ENCODE data around the gene PTPRG. TPM values are rescaled to one million over a fixed set of nuclear protein-coding genes. Genes with fewer than 3 reads are reported as not detected.

PTPRG gene
- total and polyA plus RNA-seq, 2 of the 13 experiments (the other 11 are each of a cell fraction or from before 2014, with no cell fraction given): 8.0 to 25.3 TPM

GRCh38 chr3:62070891-62071290, 509.5 kb downstream of the PTPRG start:
- Histone ChIP-seq H2AFZ (ENCODE audit: low read length) (no peak overlapping the region), H3K27me3 (ENCODE audit: control insufficient read depth in 1 of 2, insufficient read depth in 2 of 2, low read length in 2 of 2) (no peaks in the 10 kb centered on the region), H3K27ac (ENCODE audit: extremely low read length, insufficient read depth, low read length) (no peak overlapping the region), H4K20me1 (ENCODE audit: insufficient read depth, low read length) (no peaks in the 10 kb centered on the region), H3K4me2 (ENCODE audit: low read depth, low read length) (no peak overlapping the region), H3K36me3 (replicated peaks in 1 of 2; ENCODE audit: control insufficient read depth in 1 of 2, insufficient read depth in 2 of 2, low read length in 2 of 2) (no peaks in the 10 kb centered on the region), H3K4me3 (replicated peaks in 1 of 3; ENCODE audit: insufficient read depth in 1 of 3, low read depth in 2 of 3, low read length in 3 of 3) (no peak overlapping the region), H3K79me2 (ENCODE audit: insufficient read depth, low read length) (no peaks in the 10 kb centered on the region), H3K9ac (ENCODE audit: insufficient read depth, low read depth, low read length) (no peak overlapping the region), H3K9me3 (ENCODE audit: low read length) (no peaks in the 10 kb centered on the region), H3K4me1 (ENCODE audit: insufficient read depth, low read length) (0 out of 2 replicates have a peak, but pooled peaks cover 6% of the 10 kb centered on the region)
- intact Hi-C loops (cut with micrococcal nuclease; ENCODE audit: unreplicated experiment) (no loop called here), in situ Hi-C loops (cut with HindIII; ENCODE audit: extremely low pct_ligation_motif_present, low pct_unique_long_range_greater_than_20kb) (no loop called here)
- ATAC-seq (no peak), FAIRE-seq (no peak), DNase-seq (ENCODE audit: low spot score) (no peak)
- WGBS (ENCODE audit: low lambda C conversion rate): 72% methylated on average over 7 of the region's 7 CpGs
- CTCF ChIA-PET (ENCODE audit: low intra/inter-chr PET ratio, low total read pairs): no interaction called here
- POLR2A ChIA-PET: no interaction called here
- no TSS peak for BruUV-seq (replicated peaks)
- TF ChIP-seq ZBTB46 (CRISPR knock-in tag; IDR thresholded peaks at IDR 0.05; ENCODE audit: borderline replicate concordance) (no peak), PLSCR1 (CRISPR knock-in tag; IDR thresholded peaks at IDR 0.05; ENCODE audit: borderline replicate concordance) (no peak), HNF4A (CRISPR knock-in tag; IDR thresholded peaks at IDR 0.05) (no peak), JDP2 (CRISPR knock-in tag; IDR thresholded peaks at IDR 0.05; ENCODE audit: borderline replicate concordance) (no peak), THAP8 (CRISPR knock-in tag; IDR thresholded peaks at IDR 0.05; ENCODE audit: borderline replicate concordance) (no peak), GATAD1 (CRISPR knock-in tag; IDR thresholded peaks at IDR 0.05) (no peak), TEAD2 (CRISPR knock-in tag; IDR thresholded peaks at IDR 0.05) (no peak), MTF1 (CRISPR knock-in tag; IDR thresholded peaks at IDR 0.05) (no peak), CBX2 (IDR thresholded peaks at IDR 0.05; ENCODE audit: low read depth, low read length) (no peak), CBX2 (CRISPR knock-in tag; IDR thresholded peaks at IDR 0.05; ENCODE audit: low read depth) (no peak), AFF4 (CRISPR knock-in tag; IDR thresholded peaks at IDR 0.05) (no peak), MBD4 (IDR thresholded peaks at IDR 0.05; ENCODE audit: borderline replicate concordance, low read length) (no peak), PREB (CRISPR knock-in tag; IDR thresholded peaks at IDR 0.05) (no peak), ZNF432 (CRISPR knock-in tag; IDR thresholded peaks at IDR 0.05; ENCODE audit: borderline replicate concordance) (no peak), ZKSCAN8 (CRISPR knock-in tag; IDR thresholded peaks at IDR 0.05; ENCODE audit: borderline replicate concordance) (no peak), E2F5 (CRISPR knock-in tag; conservative IDR thresholded peaks at IDR 0.05) (no peak)

Measured in HepG2 (cell line).